SK-N-SH treated with all-trans-retinoic acid at 6 μM for 48 hours (cell line): ENCODE measurements around the gene TLR9.

Experiments
- ATAC-seq: fragments of 200-7000 bp; cut with Tn5 transposase; 3 replicates; pipeline ENCODE4 v1.9.1; 2020; ENCODE audit warnings: mild to moderate bottlenecking, moderate library complexity
- ARNTL ChIP-seq: fragments of 450-650 bp; formaldehyde crosslinking; IDR thresholded peaks from 2 replicates; pipeline ENCODE4 v1.5.0; 2020; ENCODE audit warnings: low read depth, mild to moderate bottlenecking, moderate library complexity, borderline replicate concordance
- CSDC2 ChIP-seq: fragments of 250-450 bp; sonication (Bioruptor Pico); IDR thresholded peaks from 2 replicates; pipeline ENCODE4 v1.5.0; 2020; ENCODE audit warnings: mild to moderate bottlenecking, moderate library complexity
- ESRRG ChIP-seq: fragments of 250-450 bp; sonication (Bioruptor Pico); IDR thresholded peaks from 2 replicates; pipeline ENCODE4 v1.6.1; 2021; ENCODE audit warnings: mild to moderate bottlenecking
- GLIS3 ChIP-seq: fragments of 250-450 bp; sonication (Bioruptor Pico); IDR thresholded peaks from 2 replicates; pipeline ENCODE4 v1.5.0; 2020; ENCODE audit warnings: mild to moderate bottlenecking, moderate library complexity
- RARB ChIP-seq: fragments of 250-450 bp; sonication (Bioruptor Pico); IDR thresholded peaks from 2 replicates; pipeline ENCODE4 v1.8.0; 2021; ENCODE audit warnings: mild to moderate bottlenecking, moderate library complexity
- SNAI2 ChIP-seq: fragments of 250-450 bp; sonication (Bioruptor Pico); IDR thresholded peaks from 2 replicates; pipeline ENCODE4 v1.5.0; 2020; ENCODE audit warnings: mild to moderate bottlenecking, moderate library complexity
- ZC3H10 ChIP-seq: fragments of 250-450 bp; sonication (Bioruptor Pico); IDR thresholded peaks from 2 replicates; pipeline ENCODE4 v1.5.1; 2021; ENCODE audit warnings: mild to moderate bottlenecking, moderate library complexity
- ZFP30 ChIP-seq: fragments of 450-650 bp; formaldehyde crosslinking; IDR thresholded peaks from 2 replicates; pipeline ENCODE4 v1.5.0; 2022; ENCODE audit warnings: mild to moderate bottlenecking, moderate library complexity
- ZNF565 ChIP-seq: fragments of 450-650 bp; formaldehyde crosslinking; conservative IDR thresholded peaks from 2 replicates; pipeline ENCODE4 v1.5.0; 2020; ENCODE audit warnings: low read depth, mild to moderate bottlenecking, moderate library complexity
- ZNF70 ChIP-seq: fragments of 450-650 bp; formaldehyde crosslinking; IDR thresholded peaks from 2 replicates; pipeline ENCODE4 v1.5.0; 2020; ENCODE audit warnings: mild to moderate bottlenecking, moderate library complexity
- ZNF8 ChIP-seq: fragments of 450-650 bp; formaldehyde crosslinking; IDR thresholded peaks from 2 replicates; pipeline ENCODE4 v1.5.0; 2020; ENCODE audit warnings: mild to moderate bottlenecking, moderate library complexity
- TF ChIP-seq, protein P1 (sequence below): fragments of 250-450 bp; sonication (Bioruptor Pico); IDR thresholded peaks from 2 replicates; pipeline ENCODE4 v1.5.1; 2021; ENCODE audit warnings: mild to moderate bottlenecking, moderate library complexity
- TF ChIP-seq, protein P2 (sequence below): fragments of 250-450 bp; sonication (Bioruptor Pico); IDR thresholded peaks from 2 replicates; pipeline ENCODE4 v1.8.0; 2020; ENCODE audit warnings: mild to moderate bottlenecking, moderate library complexity, borderline replicate concordance
- TF ChIP-seq, protein P3 (sequence below): fragments of 250-450 bp; sonication (Bioruptor Pico); IDR thresholded peaks from 2 replicates; pipeline ENCODE4 v1.8.0; 2021; ENCODE audit warnings: low read depth, mild to moderate bottlenecking, moderate library complexity, borderline replicate concordance
- TF ChIP-seq, protein P4 (sequence below): fragments of 250-450 bp; sonication (Bioruptor Pico); IDR thresholded peaks from 2 replicates; pipeline ENCODE4 v1.5.0; 2020; ENCODE audit warnings: mild to moderate bottlenecking, moderate library complexity

The TLR9 gene

DNA sequence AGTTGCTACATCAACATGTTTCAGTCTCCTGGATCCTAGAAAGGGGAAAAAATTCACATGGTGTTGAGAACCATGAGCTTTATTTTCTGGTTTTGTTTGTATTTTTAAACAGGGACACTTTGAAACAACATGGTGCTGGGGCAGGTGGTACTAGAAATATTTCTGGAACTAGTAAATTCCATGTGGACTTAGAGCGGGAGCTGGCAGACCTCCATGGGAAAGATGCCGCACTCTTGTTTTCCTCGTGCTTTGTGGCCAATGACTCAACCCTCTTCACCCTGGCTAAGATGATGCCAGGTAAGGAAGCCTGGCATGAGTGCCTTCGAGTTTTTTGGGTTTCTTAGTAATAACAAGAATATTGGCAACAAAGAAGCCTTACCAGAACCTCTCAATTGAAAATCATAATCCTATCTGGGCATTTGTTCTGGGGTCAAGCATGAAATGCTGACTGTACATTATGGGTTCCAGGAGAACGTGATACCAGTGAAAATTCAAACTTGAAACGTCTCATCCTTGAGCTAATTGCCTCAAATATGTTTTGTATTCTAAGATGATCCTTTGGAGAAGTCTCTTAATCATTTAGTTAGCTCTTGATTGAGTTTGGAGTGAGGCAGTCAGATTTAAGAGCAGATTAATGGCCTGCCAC lies 19.6 kb downstream of the TLR9 start:
- ATAC-seq: no peak
- TF ChIP-seq, protein P1, sequence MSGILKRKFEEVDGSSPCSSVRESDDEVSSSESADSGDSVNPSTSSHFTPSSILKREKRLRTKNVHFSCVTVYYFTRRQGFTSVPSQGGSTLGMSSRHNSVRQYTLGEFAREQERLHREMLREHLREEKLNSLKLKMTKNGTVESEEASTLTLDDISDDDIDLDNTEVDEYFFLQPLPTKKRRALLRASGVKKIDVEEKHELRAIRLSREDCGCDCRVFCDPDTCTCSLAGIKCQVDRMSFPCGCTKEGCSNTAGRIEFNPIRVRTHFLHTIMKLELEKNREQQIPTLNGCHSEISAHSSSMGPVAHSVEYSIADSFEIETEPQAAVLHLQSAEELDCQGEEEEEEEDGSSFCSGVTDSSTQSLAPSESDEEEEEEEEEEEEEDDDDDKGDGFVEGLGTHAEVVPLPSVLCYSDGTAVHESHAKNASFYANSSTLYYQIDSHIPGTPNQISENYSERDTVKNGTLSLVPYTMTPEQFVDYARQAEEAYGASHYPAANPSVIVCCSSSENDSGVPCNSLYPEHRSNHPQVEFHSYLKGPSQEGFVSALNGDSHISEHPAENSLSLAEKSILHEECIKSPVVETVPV (CRISPR knock-in tag): no peak
- no peak for TF ChIP-seq SNAI2 (CRISPR knock-in tag)
- TF ChIP-seq GLIS3: no peak
- TF ChIP-seq ZNF8: no peak
- TF ChIP-seq ZNF70 (CRISPR knock-in tag): no peak
- no peak for TF ChIP-seq ZNF565 (CRISPR knock-in tag)
- TF ChIP-seq ARNTL (CRISPR knock-in tag): no peak

DNA sequence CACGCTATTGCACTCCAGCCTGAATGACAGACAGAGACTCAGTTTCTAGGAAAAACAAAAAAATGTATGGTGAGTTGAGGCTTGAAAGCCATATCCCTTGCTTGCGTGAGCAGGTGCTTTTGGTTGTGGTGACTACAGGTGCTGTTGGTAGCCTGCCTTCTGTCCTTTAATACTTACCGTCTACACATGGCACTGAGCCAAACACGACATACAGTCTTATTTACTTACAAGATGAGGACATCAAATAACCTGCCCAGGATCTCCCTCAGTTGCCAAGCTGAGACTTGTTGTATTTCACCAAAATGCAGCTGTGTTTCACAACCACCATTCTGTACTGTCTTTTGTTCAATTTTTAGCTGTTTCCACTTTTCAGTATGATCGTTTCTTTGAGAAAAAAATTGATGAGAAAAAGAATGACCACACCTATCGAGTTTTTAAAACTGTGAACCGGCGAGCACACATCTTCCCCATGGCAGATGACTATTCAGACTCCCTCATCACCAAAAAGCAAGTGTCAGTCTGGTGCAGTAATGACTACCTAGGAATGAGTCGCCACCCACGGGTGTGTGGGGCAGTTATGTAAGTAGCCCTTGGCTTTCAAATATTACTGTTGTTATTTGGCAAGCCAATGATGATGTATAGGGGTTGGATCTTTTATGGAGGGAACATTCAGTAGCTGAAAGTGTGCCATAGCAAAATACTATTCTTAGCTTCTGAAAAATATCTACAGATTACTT lies 20.9 kb downstream of the TLR9 start:
- TF ChIP-seq, protein P2, sequence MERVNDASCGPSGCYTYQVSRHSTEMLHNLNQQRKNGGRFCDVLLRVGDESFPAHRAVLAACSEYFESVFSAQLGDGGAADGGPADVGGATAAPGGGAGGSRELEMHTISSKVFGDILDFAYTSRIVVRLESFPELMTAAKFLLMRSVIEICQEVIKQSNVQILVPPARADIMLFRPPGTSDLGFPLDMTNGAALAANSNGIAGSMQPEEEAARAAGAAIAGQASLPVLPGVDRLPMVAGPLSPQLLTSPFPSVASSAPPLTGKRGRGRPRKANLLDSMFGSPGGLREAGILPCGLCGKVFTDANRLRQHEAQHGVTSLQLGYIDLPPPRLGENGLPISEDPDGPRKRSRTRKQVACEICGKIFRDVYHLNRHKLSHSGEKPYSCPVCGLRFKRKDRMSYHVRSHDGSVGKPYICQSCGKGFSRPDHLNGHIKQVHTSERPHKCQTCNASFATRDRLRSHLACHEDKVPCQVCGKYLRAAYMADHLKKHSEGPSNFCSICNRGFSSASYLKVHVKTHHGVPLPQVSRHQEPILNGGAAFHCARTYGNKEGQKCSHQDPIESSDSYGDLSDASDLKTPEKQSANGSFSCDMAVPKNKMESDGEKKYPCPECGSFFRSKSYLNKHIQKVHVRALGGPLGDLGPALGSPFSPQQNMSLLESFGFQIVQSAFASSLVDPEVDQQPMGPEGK (CRISPR knock-in tag): no peak
- TF ChIP-seq, protein P3, sequence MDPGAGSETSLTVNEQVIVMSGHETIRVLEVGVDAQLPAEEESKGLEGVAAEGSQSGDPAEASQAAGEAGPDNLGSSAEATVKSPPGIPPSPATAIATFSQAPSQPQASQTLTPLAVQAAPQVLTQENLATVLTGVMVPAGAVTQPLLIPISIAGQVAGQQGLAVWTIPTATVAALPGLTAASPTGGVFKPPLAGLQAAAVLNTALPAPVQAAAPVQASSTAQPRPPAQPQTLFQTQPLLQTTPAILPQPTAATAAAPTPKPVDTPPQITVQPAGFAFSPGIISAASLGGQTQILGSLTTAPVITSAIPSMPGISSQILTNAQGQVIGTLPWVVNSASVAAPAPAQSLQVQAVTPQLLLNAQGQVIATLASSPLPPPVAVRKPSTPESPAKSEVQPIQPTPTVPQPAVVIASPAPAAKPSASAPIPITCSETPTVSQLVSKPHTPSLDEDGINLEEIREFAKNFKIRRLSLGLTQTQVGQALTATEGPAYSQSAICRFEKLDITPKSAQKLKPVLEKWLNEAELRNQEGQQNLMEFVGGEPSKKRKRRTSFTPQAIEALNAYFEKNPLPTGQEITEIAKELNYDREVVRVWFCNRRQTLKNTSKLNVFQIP: no peak
- TF ChIP-seq GLIS3 (no peak), ZNF70 (CRISPR knock-in tag) (no peak), ZFP30 (no peak), RARB (no peak), CSDC2 (no peak), ESRRG (no peak), ZNF565 (CRISPR knock-in tag) (no peak), ARNTL (CRISPR knock-in tag) (no peak), ZC3H10 (CRISPR knock-in tag) (no peak), ZNF8 (no peak)
- TF ChIP-seq, protein P1 (CRISPR knock-in tag): no peak
- TF ChIP-seq, protein P4, sequence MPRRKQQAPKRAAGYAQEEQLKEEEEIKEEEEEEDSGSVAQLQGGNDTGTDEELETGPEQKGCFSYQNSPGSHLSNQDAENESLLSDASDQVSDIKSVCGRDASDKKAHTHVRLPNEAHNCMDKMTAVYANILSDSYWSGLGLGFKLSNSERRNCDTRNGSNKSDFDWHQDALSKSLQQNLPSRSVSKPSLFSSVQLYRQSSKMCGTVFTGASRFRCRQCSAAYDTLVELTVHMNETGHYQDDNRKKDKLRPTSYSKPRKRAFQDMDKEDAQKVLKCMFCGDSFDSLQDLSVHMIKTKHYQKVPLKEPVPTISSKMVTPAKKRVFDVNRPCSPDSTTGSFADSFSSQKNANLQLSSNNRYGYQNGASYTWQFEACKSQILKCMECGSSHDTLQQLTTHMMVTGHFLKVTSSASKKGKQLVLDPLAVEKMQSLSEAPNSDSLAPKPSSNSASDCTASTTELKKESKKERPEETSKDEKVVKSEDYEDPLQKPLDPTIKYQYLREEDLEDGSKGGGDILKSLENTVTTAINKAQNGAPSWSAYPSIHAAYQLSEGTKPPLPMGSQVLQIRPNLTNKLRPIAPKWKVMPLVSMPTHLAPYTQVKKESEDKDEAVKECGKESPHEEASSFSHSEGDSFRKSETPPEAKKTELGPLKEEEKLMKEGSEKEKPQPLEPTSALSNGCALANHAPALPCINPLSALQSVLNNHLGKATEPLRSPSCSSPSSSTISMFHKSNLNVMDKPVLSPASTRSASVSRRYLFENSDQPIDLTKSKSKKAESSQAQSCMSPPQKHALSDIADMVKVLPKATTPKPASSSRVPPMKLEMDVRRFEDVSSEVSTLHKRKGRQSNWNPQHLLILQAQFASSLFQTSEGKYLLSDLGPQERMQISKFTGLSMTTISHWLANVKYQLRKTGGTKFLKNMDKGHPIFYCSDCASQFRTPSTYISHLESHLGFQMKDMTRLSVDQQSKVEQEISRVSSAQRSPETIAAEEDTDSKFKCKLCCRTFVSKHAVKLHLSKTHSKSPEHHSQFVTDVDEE (CRISPR knock-in tag): no peak
- ATAC-seq: no peak

DNA sequence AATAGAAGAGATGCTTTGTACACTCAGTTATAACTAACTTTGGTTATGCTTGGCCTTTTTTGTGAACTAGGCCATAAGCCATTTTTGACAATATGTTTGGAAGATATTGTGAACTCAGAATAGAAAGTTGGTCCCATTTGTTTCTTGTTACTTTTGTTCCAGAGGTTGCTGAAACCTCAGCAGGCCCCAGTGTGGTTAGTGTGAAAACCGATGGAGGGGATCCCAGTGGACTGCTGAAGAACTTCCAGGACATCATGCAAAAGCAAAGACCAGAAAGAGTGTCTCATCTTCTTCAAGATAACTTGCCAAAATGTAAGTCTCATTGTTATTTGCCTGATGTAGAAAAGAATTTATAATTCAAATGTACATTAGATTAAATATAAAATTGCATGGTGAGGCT lies 21.7 kb downstream of the TLR9 start:
- ATAC-seq: no peak
- TF ChIP-seq ZNF70 (CRISPR knock-in tag) (no peak), ARNTL (CRISPR knock-in tag) (no peak)

DNA sequence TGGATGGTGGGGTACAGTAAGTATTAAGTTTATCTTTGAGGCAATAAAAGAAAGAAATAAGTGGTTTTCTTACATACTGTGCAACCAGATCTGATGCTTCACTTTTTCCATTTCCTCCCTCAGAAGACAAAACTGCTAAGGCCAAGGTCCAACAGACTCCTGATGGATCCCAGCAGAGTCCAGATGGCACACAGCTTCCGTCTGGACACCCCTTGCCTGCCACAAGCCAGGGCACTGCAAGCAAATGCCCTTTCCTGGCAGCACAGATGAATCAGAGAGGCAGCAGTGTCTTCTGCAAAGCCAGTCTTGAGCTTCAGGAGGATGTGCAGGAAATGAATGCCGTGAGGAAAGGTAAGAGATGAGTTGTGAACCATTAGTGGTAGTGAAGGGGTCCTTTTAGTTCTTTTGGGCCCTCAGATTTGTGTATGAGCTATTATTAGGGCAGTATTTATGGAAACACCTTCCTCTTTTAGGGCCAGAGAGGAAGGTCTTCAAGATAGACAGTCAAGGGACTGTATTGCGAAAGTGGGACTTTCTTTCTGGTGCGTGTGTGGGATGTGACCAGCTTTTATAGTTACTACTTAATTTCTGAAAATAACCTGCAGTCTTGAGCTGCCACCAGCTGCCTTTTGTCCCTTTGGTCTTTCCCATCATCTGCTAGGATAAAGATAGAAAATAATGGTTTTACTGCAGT lies 22.9 kb downstream of the TLR9 start:
- no peak for ATAC-seq
- TF ChIP-seq ARNTL (CRISPR knock-in tag): no peak
- TF ChIP-seq, protein P1 (CRISPR knock-in tag): no peak
- TF ChIP-seq, protein P2 (CRISPR knock-in tag): no peak
- no peak for TF ChIP-seq ZNF70 (CRISPR knock-in tag)
- TF ChIP-seq, protein P3: no peak
